Neural cell (in vitro differentiated cells): ENCODE data around the gene ABCC3. TPM values are rescaled to one million over a fixed set of nuclear protein-coding genes. Genes with fewer than 3 reads are reported as not detected.

Experiments
- H2AFZ ChIP-seq: fragments of 200-600, 300-800 bp; sonication (generic), shearing (Covaris generic); 2 replicates; pipeline ENCODE4 v1.6.0; 2014; ENCODE audit warnings: low read depth, mild to moderate bottlenecking, antibody characterized with exemption, low read length, moderate library complexity
- H3F3A ChIP-seq: fragments of 200-600 bp; shearing (Covaris generic); 2 replicates; pipeline ENCODE4 v1.6.1; 2016; ENCODE audit warnings: mild to moderate bottlenecking, moderate library complexity, mixed read lengths, antibody characterized with exemption, low read length; ENCODE audit not compliant: insufficient read depth, poor library complexity, severe bottlenecking
- H3K27ac ChIP-seq: fragments of 200-600, 300-800 bp; sonication (generic), shearing (Covaris generic); 2 replicates; pipeline ENCODE4 v1.5.1; 2014; ENCODE audit warnings: mild to moderate bottlenecking, low read length, moderate library complexity
- H3K27me3 ChIP-seq: fragments of 300-800, 200-600 bp; sonication (generic), shearing (Covaris generic); 2 replicates; pipeline ENCODE4 v1.6.0; 2014; ENCODE audit warnings: mild to moderate bottlenecking, low read depth, low read length, moderate library complexity; ENCODE audit not compliant: insufficient read depth
- H3K36me3 ChIP-seq: fragments of 300-800, 200-600 bp; sonication (generic), shearing (Covaris generic); 2 replicates; pipeline ENCODE4 v1.5.1; 2014; ENCODE audit warnings: mild to moderate bottlenecking, antibody characterized with exemption, low read length, moderate library complexity; ENCODE audit not compliant: insufficient read depth
- H3K4me2 ChIP-seq: fragments of 300-800, 200-600 bp; sonication (generic), shearing (Covaris generic); 2 replicates; pipeline ENCODE4 v1.6.0; 2014; ENCODE audit warnings: mild to moderate bottlenecking, low read length
- H3K4me3 ChIP-seq: fragments of 300-800, 200-600 bp; sonication (generic), shearing (Covaris generic); 2 replicates; pipeline ENCODE4 v1.5.1; 2014; ENCODE audit warnings: mild to moderate bottlenecking, low read length, moderate library complexity
- H3K79me2 ChIP-seq: fragments of 200-600 bp; shearing (Covaris generic); replicated peaks from 2 replicates; pipeline ENCODE4 v1.6.0; 2014; ENCODE audit warnings: mild to moderate bottlenecking, low read length, moderate library complexity; ENCODE audit not compliant: insufficient read depth
- H3K9ac ChIP-seq: fragments of 300-800, 200-600 bp; sonication (generic), shearing (Covaris generic); 2 replicates; pipeline ENCODE4 v1.6.1; 2016; ENCODE audit warnings: mild to moderate bottlenecking, low read length, mixed read lengths
- H3K9me2 ChIP-seq: fragments of 200-600 bp; shearing (Covaris generic); 2 replicates; pipeline ENCODE4 v1.6.1; 2016; ENCODE audit warnings: mild to moderate bottlenecking, low read length, mixed read lengths; ENCODE audit not compliant: insufficient read depth
- H3K9me3 ChIP-seq: fragments of 200-600, 300-800 bp; sonication (generic), shearing (Covaris generic); 2 replicates; pipeline ENCODE4 v1.6.1; 2016; ENCODE audit warnings: mild to moderate bottlenecking, mixed run types, low read length, moderate library complexity, mixed read lengths
- H4K20me1 ChIP-seq: fragments of 200-600 bp; shearing (Covaris generic); 2 replicates; pipeline ENCODE4 v1.6.1; 2016; ENCODE audit warnings: mild to moderate bottlenecking, mixed run types; ENCODE audit not compliant: insufficient read depth
- EP300 ChIP-seq: fragments of 450-650 bp; conservative IDR thresholded peaks from 2 replicates; pipeline ENCODE4 v1.6.1; 2014; ENCODE audit warnings: antibody characterized with exemption, mild to moderate bottlenecking, moderate library complexity; ENCODE audit not compliant: poor library complexity, severe bottlenecking
- EZH2 ChIP-seq: fragments of 200-600, 300-800 bp; shearing (Covaris generic), sonication (generic); IDR thresholded peaks from 2 replicates; pipeline ENCODE4 v1.6.1; 2014; ENCODE audit warnings: antibody characterized with exemption, low read length, borderline replicate concordance, mild to moderate bottlenecking; ENCODE audit not compliant: insufficient read depth, poor library complexity, severe bottlenecking
- MXI1 ChIP-seq: fragments of 450-650 bp; conservative IDR thresholded peaks from 2 replicates; pipeline ENCODE4 v1.6.1; 2014; ENCODE audit warnings: antibody characterized with exemption, mild to moderate bottlenecking; ENCODE audit not compliant: poor library complexity, severe bottlenecking
- POLR2AphosphoS5 ChIP-seq: IDR thresholded peaks from 2 replicates; pipeline ENCODE4 v1.6.1; 2012
- RAD21 ChIP-seq: fragments of 450-650 bp; conservative IDR thresholded peaks from 2 replicates; pipeline ENCODE4 v1.6.1; 2014; ENCODE audit warnings: antibody characterized with exemption, mild to moderate bottlenecking, moderate library complexity
- TAF1 ChIP-seq: IDR thresholded peaks from 2 replicates; pipeline ENCODE4 v1.6.1; 2012; ENCODE audit warnings: low read depth
- polyA plus RNA-seq: library from polyadenylated mRNA; depleted of rRNA; stranded (reverse); fragments of >200 nt; gene quantifications from 2 replicates; pipeline ENCODE4 v1.2.3, GENCODE V29; 2014
- TF ChIP-seq, protein P1 (sequence below): fragments of 450-650 bp; IDR thresholded peaks from 2 replicates; pipeline ENCODE4 v1.5.1; 2014; ENCODE audit warnings: antibody characterized with exemption, mild to moderate bottlenecking, moderate library complexity; ENCODE audit not compliant: poor library complexity, severe bottlenecking
- TF ChIP-seq, protein P2 (sequence below): IDR thresholded peaks from 2 replicates; pipeline ENCODE4 v1.6.1; 2012; ENCODE audit warnings: borderline replicate concordance

ABCC3 gene
- polyA plus RNA-seq, 1 donor from 2014 or later: not detected

DNA sequence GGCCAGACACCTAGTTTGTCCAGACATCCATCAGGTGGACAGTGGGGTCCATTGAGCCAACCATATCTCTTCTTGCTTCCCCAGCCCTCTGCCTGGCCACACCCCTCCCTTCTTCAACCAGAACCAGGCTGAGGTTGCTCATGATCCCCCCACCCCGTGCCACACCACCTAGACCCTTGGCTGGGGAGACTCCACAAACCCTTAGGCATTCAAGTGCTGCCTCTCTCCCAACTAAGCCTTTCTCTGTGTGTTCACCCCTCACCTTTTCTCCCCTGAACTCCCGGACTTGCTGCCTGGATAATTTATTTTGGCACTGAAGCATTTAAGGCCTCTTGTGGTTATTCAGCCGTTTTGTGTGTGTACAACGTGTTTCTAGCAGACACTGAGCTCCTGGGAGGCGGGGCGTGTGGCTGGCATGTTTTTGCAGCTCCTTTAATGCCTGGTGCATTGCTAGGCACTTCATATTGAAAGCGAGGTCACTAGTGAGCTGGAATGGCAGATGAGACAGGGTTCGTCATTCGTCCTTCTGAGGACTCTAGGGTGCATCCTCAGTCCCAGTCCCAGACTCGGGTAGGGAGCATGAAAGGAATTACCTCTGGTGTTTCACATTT is 45.5 kb upstream of the ABCC3 start:
- Histone ChIP-seq H3K9me3 (no peaks in the 10 kb centered on the region), H3K79me2 (no peaks in the 10 kb centered on the region), H3K36me3 (no peaks in the 10 kb centered on the region), H3K27ac (no peak overlapping the region), H3K4me2 (no peak overlapping the region), H3K27me3 (no peaks in the 10 kb centered on the region), H3K9me2 (no peaks in the 10 kb centered on the region), H2AFZ (no peak overlapping the region), H3K9ac (no peak overlapping the region), H3F3A (no peaks in the 10 kb centered on the region), H3K4me3 (no peak overlapping the region), H4K20me1 (no peaks in the 10 kb centered on the region)
- TF ChIP-seq EP300: no peak
- no peak for TF ChIP-seq RAD21
- no peak for TF ChIP-seq MXI1
- TF ChIP-seq TAF1: no peak
- TF ChIP-seq EZH2: no peak
- TF ChIP-seq, protein P1, sequence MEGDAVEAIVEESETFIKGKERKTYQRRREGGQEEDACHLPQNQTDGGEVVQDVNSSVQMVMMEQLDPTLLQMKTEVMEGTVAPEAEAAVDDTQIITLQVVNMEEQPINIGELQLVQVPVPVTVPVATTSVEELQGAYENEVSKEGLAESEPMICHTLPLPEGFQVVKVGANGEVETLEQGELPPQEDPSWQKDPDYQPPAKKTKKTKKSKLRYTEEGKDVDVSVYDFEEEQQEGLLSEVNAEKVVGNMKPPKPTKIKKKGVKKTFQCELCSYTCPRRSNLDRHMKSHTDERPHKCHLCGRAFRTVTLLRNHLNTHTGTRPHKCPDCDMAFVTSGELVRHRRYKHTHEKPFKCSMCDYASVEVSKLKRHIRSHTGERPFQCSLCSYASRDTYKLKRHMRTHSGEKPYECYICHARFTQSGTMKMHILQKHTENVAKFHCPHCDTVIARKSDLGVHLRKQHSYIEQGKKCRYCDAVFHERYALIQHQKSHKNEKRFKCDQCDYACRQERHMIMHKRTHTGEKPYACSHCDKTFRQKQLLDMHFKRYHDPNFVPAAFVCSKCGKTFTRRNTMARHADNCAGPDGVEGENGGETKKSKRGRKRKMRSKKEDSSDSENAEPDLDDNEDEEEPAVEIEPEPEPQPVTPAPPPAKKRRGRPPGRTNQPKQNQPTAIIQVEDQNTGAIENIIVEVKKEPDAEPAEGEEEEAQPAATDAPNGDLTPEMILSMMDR: no peak
- TF ChIP-seq, protein P2, sequence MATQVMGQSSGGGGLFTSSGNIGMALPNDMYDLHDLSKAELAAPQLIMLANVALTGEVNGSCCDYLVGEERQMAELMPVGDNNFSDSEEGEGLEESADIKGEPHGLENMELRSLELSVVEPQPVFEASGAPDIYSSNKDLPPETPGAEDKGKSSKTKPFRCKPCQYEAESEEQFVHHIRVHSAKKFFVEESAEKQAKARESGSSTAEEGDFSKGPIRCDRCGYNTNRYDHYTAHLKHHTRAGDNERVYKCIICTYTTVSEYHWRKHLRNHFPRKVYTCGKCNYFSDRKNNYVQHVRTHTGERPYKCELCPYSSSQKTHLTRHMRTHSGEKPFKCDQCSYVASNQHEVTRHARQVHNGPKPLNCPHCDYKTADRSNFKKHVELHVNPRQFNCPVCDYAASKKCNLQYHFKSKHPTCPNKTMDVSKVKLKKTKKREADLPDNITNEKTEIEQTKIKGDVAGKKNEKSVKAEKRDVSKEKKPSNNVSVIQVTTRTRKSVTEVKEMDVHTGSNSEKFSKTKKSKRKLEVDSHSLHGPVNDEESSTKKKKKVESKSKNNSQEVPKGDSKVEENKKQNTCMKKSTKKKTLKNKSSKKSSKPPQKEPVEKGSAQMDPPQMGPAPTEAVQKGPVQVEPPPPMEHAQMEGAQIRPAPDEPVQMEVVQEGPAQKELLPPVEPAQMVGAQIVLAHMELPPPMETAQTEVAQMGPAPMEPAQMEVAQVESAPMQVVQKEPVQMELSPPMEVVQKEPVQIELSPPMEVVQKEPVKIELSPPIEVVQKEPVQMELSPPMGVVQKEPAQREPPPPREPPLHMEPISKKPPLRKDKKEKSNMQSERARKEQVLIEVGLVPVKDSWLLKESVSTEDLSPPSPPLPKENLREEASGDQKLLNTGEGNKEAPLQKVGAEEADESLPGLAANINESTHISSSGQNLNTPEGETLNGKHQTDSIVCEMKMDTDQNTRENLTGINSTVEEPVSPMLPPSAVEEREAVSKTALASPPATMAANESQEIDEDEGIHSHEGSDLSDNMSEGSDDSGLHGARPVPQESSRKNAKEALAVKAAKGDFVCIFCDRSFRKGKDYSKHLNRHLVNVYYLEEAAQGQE: no peak
- TF ChIP-seq POLR2AphosphoS5: no peak

DNA sequence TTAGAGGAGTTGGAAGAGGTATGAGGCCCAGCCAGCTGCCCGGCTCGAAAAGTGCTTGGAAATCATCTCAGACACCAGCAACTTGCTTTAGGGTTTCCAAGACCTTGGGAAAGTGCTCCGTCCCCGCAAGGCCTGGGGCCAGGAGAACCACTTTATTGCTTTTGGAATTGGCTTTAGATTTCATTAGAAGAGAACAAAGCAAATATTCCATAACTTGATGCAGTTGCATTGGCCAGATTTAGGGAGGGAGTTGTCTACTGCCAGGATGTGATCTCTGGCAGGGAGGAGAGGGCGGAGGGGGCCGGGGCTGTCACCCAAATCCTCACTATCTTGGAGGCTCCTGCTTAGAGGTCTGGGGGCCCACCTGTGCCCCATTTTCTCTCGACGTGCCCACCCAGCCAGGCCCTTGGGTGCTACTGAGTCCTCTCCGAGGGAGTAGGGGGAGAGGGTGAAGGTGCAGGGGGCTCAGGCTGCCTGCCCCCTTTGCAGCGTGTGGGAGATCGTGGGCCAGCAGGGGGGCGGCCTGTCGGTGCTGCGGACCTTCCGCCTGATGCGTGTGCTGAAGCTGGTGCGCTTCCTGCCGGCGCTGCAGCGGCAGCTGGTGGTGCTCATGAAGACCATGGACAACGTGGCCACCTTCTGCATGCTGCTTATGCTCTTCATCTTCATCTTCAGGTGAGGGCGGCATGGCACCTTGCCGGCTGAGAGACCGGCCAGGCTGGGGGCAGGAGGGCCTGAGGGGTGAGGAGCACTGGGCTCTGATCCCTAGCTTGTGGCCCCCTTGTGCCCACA is 43.5 kb upstream of the ABCC3 start:
- H4K20me1 ChIP-seq: no peaks in the 10 kb centered on the region

More for the DNA sequence above, 43.5 kb upstream of the ABCC3 start:
- TF ChIP-seq EZH2: no peak
- Histone ChIP-seq H3K4me3 (no peak overlapping the region), H3K9me2 (no peaks in the 10 kb centered on the region), H3K9ac (no peak overlapping the region), H3F3A (no peaks in the 10 kb centered on the region), H3K79me2 (no peaks in the 10 kb centered on the region), H3K9me3 (no peaks in the 10 kb centered on the region), H3K27me3 (no peaks in the 10 kb centered on the region), H3K27ac (no peak overlapping the region), H2AFZ (no peak overlapping the region), H3K36me3 (no peaks in the 10 kb centered on the region), H3K4me2 (no peak overlapping the region)
